ENCODE measurements around the gene ZNF718.
"Not testable (repeated sequence)": the region's sequence is repeated elsewhere in the genome, so short reads cannot be mapped to it uniquely, and the experiment has no call there.

The ZNF718 gene

GRCh38 chr4:124275-125081 is at the start of gene ZNF718:
TSS of gene ZNF718 (plus strand) at chr4:124501. CDS start at chr4:124671, 170 bp downstream.
- DNase-seq: peak; percentile 95

- DNase-seq: no peak
Measured at GRCh38 chr4:85951-86350, 38.4 kb upstream of the ZNF718 start.

- not testable (repeated sequence) for DNase-seq
Measured at GRCh38 chr4:86559-87324, 37.6 kb upstream of the ZNF718 start.

GRCh38 chr4:98386-98785 is 25.9 kb upstream of the ZNF718 start:
- DNase-seq: no peak

- DNase-seq: no peak
Measured at GRCh38 chr4:99863-100262, 24.4 kb upstream of the ZNF718 start.

GRCh38 chr4:107083-107443 is 17.2 kb upstream of the ZNF718 start:
- no peak for DNase-seq

DNA sequence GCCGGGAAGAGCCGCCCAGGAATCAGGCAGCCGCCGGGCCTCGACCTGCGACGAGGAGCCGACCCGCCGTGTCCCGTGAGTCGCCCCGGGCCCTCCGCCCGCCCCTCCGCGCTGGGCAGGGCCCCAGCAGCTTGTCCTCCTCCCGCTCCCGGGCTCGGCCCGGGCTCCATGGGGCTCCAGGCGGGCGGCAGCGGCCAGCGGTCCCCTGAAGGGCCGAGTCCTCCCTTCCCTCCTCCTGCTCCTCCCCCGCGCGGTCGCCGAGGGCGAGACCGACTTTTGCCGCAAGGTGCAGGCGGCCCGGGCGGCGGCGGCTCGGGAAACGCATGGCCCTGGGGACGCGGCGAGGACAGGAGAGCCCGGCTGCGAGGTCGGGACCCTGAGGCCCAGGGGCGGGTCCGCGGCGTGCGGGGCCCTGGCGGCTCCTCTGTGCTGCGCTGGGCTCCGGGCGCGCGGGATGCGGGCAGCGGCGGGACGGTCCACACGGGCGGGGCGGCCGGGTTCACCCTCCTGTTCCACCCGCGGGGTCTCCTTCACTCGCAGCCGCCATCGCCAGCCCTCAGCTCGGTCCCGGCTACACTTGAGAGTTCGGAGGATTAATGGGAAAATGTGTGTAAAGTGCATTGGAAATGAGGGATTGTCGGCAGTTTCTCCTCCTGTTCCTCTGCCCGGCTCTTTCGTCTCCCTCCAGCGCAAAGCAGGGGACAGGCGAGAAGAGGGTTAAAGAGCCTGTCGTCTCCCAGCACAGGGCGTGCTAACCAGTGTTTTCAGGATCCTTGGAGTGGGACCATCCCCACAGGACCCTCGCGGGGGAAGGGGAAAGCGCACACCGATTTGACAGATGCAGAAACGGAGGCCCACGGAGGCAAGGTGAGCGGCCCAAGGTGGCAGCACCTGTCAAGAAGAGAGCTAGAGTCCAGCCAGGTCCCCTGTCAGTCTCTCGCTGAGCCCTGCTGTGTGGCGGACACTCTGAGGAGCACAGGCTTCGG is 16.6 kb upstream of the ZNF718 start:
- DNase-seq: no peak

DNA sequence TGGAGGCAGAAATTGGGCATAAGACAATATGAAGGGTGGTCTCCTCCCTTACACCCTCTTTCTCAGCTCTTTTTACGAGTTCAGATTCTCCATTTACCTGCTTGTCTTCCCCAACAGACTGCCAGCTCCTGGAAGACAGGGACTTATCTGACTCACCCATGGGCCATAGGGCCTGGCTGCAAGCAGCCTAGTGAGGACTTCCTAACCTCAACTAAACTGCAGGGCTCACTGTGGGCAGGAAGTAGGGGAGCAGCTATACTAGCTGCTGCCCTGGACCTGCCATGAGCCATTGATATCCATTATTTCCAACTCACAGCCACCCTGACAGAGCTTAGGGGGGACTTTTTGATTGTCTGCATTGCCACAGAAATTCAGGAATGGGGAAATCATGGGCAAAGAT is 11.5 kb upstream of the ZNF718 start:
- no peak for DNase-seq

DNA sequence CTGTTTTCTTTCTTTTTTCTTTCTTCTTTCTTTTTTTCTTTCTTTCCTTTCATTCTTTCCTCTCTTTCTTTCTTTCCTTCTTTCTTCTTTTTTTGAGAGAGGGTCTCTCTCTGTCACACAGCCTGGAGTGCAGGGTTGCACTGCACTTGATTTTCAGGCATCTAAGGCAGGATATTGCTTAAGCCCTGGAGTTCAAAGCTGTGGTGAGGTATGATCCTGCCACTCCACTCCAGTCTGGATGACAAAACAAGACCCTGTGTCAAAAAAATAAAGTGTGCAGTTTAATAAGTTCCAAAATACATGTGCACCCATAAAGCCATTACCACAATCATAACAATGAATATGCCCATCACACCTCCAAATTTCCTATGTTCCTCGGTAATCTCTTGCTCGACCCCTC is 10.6 kb upstream of the ZNF718 start:
- no peak for DNase-seq

- no peak for DNase-seq
Measured at GRCh38 chr4:114149-114548, 10.2 kb upstream of the ZNF718 start.

DNA sequence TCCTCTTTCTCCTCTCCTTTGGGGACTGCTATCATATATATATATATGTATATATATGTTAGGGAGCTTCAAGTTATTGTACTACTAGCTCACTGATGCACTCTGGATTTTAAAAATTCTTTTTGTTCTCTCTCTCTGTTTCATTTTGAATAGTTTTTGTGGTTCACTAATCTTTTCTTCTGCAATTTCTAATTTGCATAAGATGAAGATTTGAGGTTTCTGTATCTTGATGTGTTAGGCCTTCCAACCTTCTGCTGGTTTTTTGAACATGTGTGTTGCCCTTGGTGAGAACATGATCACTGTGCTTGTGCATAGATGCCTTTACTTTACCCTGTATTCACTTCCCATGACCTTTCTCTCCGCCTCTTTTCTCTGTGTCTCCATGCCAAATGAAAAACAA is 7.8 kb upstream of the ZNF718 start:
- no peak for DNase-seq

DNA sequence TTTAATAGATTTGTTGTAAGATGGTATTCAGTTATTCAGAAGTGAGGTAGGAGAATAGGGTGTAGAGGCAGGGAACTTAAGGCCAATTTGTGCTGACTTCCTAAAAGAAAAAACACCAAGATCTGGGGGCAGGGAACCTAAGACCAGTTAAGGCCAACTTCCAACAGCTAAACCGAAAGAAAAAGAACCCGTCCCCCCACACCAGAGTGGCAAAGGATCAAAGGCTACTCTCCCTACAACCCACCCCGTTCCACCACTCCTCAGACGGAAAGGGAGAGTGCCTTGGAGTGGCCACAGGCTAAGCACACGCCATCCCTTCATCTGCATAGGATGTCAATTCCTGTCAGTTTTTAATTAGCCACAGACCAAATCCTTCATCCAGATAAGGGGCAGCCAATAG is 3.7 kb upstream of the ZNF718 start:
- no peak for DNase-seq

DNA sequence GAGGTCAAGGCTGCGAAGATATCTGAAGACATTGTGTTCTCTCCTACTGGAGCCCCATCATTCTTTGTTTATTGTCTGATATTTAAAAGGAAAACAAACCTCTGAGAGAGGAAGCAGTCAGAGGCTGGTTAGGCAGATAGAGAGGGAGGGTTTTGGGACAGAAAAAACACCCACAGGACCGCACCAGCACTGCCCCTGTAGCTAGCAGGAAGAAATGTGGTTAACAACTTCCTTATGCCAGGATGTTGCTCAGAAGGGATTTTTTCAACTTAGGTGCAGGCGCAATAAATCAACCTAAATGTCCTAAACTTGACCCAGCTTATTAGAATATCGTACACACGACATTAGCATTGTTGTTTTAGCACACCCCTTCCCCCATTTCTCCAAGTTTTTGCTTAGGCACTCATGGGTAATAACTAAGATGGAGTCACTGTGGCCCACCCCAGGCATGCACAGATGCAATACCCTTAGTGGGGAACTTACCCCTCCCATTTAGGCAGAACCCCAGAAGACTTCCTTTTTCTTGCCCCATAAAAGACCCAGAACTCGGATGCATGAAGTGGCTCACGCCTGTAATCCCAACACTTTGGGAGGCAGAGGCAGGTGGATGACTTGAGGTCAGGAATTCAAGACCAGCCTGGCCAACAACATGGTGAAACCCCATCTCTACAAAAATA is 2.8 kb upstream of the ZNF718 start:
- DNase-seq: peak; percentile 92

DNA sequence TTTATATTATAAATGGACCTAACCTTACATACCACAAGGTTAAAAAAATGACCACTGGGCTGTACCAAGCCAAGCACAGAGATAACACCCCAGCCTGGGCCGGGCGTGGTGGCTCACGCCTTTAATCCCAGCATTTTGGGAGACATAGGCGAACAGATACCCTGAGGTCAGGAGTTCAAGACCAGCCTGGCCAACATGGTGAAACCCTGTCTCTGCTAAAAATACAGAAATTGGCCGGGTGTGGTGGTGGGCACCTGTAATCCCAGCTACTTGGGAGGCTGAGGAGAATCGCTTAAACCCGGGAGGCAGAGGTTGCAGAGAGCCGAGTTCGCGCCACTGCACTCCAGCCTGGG is 403 bp upstream of the ZNF718 start:
- DNase-seq: not testable (repeated sequence)

DNA sequence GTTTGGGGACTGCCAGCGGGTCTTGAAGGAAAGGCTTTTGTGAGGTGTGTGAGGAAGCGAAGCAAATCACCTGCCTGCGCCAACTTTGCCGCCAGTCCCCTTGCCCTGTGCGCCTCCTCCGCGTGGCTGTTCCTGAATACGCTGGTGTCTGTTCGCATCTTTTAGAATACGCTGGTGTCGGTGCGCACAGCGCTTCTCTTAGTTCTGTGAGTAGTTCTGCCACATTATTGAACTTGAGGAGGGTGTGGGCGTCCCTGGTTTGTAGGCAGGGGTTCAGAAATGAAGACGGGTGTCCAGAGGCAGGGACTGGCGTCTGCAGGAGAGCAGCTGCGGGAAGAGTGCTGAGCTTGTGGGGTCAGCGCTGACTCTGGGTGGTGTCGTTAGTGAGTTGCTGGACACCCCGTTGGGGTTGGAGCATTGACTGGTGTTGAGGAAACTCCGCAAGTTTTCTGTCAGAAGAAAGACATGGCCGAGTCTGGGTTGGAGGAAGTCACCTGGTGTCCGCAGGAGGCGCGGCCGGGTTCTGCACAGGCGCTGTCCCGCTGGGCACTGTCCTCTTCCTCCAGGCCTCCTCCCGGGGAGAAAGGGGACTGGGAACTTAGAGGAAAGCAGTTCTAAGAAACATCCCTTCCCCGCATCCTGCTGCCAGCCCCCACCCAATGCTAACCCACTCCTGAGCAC is 930 bp downstream of the ZNF718 start:
- DNase-seq: no peak

GRCh38 chr4:125833-126232 is 1.5 kb downstream of the ZNF718 start:
- no peak for DNase-seq

GRCh38 chr4:132483-132882 is 8.2 kb downstream of the ZNF718 start:
- DNase-seq: no peak

GRCh38 chr4:138935-139334 is 14.6 kb downstream of the ZNF718 start:
- DNase-seq: no peak

DNA sequence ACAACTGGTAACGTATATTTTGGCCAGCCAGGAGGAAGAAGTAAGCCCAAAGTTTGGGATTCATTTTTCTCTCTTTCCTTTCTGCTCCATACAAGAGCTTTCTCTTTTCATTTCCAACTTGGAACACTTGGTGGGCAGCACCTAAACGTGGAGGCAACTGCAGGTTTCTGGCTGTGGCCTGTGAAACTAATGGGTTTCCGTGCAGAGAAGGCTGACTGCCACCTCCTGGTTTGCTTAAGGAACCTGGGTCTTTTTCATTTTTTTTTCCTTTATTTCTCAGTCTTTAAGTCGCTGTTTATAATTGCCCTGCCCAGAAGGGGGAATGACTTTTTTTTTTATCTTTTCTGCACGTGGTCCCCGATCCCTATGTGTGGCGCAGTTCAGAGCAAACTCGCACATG is 15.4 kb downstream of the ZNF718 start:
- DNase-seq: no peak

- DNase-seq: no peak
Measured at GRCh38 chr4:146621-147020, 22.3 kb downstream of the ZNF718 start.

- no peak for DNase-seq
Measured at GRCh38 chr4:147233-147632, 22.9 kb downstream of the ZNF718 start.
